Endometrial microvascular endothelial cells (primary cell): ENCODE measurements around the gene ACVR1. TPM values are rescaled to one million over a fixed set of nuclear protein-coding genes. Genes with fewer than 3 reads are reported as not detected.
"Not testable (repeated sequence)": the region's sequence is repeated elsewhere in the genome, so short reads cannot be mapped to it uniquely, and the experiment has no call there.

Experiments used
- in situ Hi-C: cut with HindIII; loops from 2 replicates; pipeline ENCODE4 v1.10.0; 2017; ENCODE audit warnings: low sequenced_read_pairs, low pct_unique_long_range_greater_than_20kb; ENCODE audit errors: inconsistent ontology term
- total RNA-seq: library from RNA; depleted of rRNA; stranded (reverse); fragments of >200 nt; gene quantifications from one replicate; pipeline ENCODE4 v1.2.3, GENCODE V29; 2015; ENCODE audit errors: inconsistent ontology term

Gene ACVR1
- total RNA-seq, 1 donor from 2014 or later, result 21.8 TPM

GRCh38 chr2:157897106-157897971 lies 21.2 kb upstream of the ACVR1 start:
- in situ Hi-C loops, result no loop called here

GRCh38 chr2:157895531-157895930 lies 19.4 kb upstream of the ACVR1 start:
- in situ Hi-C loops, result no loop called here

- in situ Hi-C loops, result no loop called here
Observed at GRCh38 chr2:157894694-157895435, 18.7 kb upstream of the ACVR1 start.

GRCh38 chr2:157893611-157894010 lies 17.5 kb upstream of the ACVR1 start:
- in situ Hi-C loops, result no loop called here

- in situ Hi-C loops, result no loop called here
Observed at GRCh38 chr2:157891643-157892041, 15.5 kb upstream of the ACVR1 start.

- in situ Hi-C loops, result no loop called here
Observed at GRCh38 chr2:157890969-157891642, 15.0 kb upstream of the ACVR1 start.

- in situ Hi-C loops, result no loop called here
Observed at GRCh38 chr2:157887946-157888345, 11.8 kb upstream of the ACVR1 start.

- in situ Hi-C loops, result not testable (repeated sequence)
Observed at GRCh38 chr2:157884533-157884932, 8.4 kb upstream of the ACVR1 start.

- in situ Hi-C loops, result no loop called here
Observed at GRCh38 chr2:157880927-157881326, 4.8 kb upstream of the ACVR1 start.

GRCh38 chr2:157877761-157878400 lies 1.8 kb upstream of the ACVR1 start:
- in situ Hi-C loops, result loop anchor here (5.0 kb wide), 2 partner anchors 41 to 101 kb away; no protein-coding TSS in a partner anchor

- in situ Hi-C loops, result loop anchor here (5.0 kb wide), 2 partner anchors 39 to 99 kb away; no protein-coding TSS in a partner anchor
Observed at GRCh38 chr2:157876786-157877138, 632 bp upstream of the ACVR1 start.

GRCh38 chr2:157875641-157876065 lies 477 bp downstream of the ACVR1 start:
- in situ Hi-C loops, result loop anchor here (5.0 kb wide), 2 partner anchors 38 to 98 kb away; no protein-coding TSS in a partner anchor

GRCh38 chr2:157874997-157875640 lies 1.0 kb downstream of the ACVR1 start:
- in situ Hi-C loops, result loop anchor here (5.0 kb wide), 2 partner anchors 38 to 98 kb away; no protein-coding TSS in a partner anchor

GRCh38 chr2:157874348-157874747 lies 1.8 kb downstream of the ACVR1 start:
- in situ Hi-C loops, result no loop called here

- in situ Hi-C loops, result no loop called here
Observed at GRCh38 chr2:157872791-157873190, 3.3 kb downstream of the ACVR1 start.

GRCh38 chr2:157871415-157871814 lies 4.7 kb downstream of the ACVR1 start:
- in situ Hi-C loops, result no loop called here

- in situ Hi-C loops, result no loop called here
Observed at GRCh38 chr2:157868993-157869392, 7.1 kb downstream of the ACVR1 start.

- in situ Hi-C loops, result no loop called here
Observed at GRCh38 chr2:157867703-157868102, 8.4 kb downstream of the ACVR1 start.
